KOPT-K1 (cell line): ENCODE results near the gene CKAP2.
A peak's percentile ranks its signal among the peaks of the same experiment; 100 is the strongest.
"Not testable (repeated sequence)": the region's sequence is repeated elsewhere in the genome, so short reads cannot be mapped to it uniquely, and the experiment has no call there.

Source experiments
- H3K27ac ChIP-seq: fragments of 200-600 bp; sonication (generic); 2 replicates; pipeline ENCODE4 v1.5.1; 2016; ENCODE audit warnings: antibody characterized with exemption, mild to moderate bottlenecking, low read depth, low read length; ENCODE audit not compliant: poor library complexity, severe bottlenecking
- H3K36me3 ChIP-seq: fragments of 200-600 bp; sonication (generic); 2 replicates; pipeline ENCODE4 v1.5.1; 2017; ENCODE audit warnings: antibody characterized with exemption, mild to moderate bottlenecking, low read length, moderate library complexity; ENCODE audit not compliant: insufficient read depth
- H3K9me3 ChIP-seq: fragments of 200-600 bp; sonication (generic); 2 replicates; pipeline ENCODE4 v1.5.1; 2017; ENCODE audit warnings: antibody characterized with exemption, low read length, mild to moderate bottlenecking; ENCODE audit not compliant: insufficient read depth, poor library complexity, severe bottlenecking

Gene CKAP2

GRCh38 chr13:52447354-52447753, 7.9 kb upstream of the CKAP2 start:
- Histone ChIP-seq H3K36me3 (peaks cover 27% of the 10 kb centered on the region), H3K9me3 (no peaks in the 10 kb centered on the region), H3K27ac (no peak overlapping the region)

DNA sequence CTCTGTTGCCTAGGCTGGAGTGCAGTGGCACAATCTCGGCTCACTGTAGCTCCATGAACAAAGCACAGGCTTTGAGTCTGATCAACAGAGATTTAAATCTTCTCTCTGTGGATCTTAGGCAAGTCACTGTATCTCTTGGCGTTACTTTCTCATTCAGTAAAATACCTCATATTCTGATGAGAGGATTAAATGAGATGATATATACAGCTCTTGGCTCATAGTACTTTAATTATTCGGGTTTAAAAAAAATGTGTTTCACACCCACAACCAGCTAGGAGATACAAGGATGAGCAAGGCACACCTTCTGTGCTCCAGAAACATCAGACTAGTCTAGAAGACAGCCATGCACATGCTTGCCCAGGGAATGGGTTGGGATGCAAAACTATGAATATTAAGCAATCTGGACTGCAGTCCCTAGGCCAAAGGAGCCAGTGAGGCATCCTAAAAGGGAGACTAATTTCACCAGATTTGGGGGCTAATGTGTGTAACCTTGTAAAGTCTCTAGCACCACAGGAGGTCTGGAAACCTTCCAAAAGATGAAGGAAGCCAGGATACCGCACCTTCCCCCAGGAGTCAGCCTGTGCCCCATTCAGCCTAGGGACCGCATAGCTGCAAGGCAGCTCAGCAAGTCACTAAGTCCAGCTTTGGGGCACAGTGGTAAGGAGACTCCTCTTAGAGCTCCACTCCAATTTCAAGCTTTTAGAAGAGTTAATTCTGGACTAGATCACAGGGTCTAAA, 7.3 kb upstream of the CKAP2 start:
- no peak overlapping the region for H3K27ac ChIP-seq
- no peaks in the 10 kb centered on the region for H3K9me3 ChIP-seq
- peaks cover 21% of the 10 kb centered on the region for H3K36me3 ChIP-seq

DNA sequence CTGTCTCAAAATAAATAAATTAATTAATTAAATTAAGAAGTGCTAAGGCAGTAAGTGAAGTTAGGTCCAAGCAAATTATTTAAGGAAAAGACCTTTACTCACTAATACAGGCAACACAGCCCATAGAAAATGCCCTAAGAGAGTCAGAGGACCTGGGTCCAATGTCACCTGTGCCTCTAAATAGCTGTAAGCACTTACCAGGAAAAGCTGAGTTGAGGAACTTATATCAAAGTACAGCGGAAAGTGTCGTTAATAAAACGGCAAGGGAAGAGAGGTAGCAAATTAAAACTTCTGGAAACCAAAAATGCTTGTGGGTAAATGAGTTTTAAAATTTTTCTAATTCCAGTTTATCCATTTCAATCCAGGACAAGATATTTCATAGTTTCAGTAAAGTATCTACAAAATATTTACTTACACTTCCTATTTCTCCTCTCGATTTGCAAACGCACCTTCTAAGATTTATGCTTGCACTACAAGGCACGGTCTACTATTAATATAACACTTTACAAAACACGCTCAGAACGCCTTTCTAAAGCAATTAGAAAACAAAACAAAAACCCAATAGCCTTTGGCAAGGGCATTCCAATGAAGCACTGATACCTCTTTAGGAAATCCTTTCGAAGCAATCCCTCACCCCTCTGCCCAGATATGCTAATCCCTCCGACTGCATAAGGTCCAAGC, 5.8 kb upstream of the CKAP2 start:
- Histone ChIP-seq H3K27ac (peak overlapping the region; percentile 85), H3K36me3 (peaks cover 21% of the 10 kb centered on the region), H3K9me3 (no peaks in the 10 kb centered on the region)

DNA sequence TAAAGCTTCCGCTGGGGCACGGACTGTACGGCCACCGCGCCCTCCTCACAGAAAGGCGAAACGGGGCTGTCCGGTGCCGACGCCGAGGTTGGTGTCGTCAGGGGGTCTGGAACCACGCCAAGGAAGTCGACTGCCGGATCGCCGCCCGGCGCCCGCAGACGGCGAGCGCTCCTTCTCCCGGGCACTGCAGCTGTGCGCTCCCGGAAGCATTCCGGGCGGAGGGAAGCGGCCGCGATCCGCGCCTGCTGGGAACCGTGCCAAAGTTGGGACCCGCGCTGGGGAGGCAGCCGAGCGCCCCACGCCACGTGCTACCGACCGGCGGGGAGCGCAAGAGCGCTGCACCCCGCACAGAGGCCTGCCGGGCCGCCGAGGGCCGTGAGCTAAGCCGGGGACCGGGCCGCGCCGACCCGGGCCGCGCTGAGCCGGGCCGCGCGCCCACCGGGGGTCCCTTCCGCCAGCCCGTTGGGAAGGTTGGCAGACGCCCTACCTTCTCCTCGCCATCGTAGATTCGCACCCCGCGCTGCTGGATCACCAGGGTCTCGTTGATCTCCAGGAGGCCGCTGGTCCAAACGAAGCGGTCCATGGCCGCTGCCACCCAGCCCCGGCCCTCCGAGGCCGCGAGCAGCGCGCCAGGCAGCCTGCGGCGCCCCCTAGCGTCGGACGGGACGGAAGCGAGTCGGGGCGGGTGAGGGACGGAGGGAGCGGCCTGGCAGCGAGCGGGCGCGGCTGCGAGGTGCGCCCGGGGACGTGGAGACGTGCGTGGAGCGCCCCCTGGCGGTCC, 5.1 kb upstream of the CKAP2 start, which contains the start of gene VPS36:
Gene VPS36, minus strand, starts transcription at position 623 of the 781 bp plus-strand sequence. Its CDS starts 40 bp downstream, at position 583.
- Histone ChIP-seq H3K9me3 (no peaks in the 10 kb centered on the region), H3K27ac (peak within 1 kb of the TSS; percentile 85), H3K36me3 (peaks cover 14% of the 10 kb centered on the region)

DNA sequence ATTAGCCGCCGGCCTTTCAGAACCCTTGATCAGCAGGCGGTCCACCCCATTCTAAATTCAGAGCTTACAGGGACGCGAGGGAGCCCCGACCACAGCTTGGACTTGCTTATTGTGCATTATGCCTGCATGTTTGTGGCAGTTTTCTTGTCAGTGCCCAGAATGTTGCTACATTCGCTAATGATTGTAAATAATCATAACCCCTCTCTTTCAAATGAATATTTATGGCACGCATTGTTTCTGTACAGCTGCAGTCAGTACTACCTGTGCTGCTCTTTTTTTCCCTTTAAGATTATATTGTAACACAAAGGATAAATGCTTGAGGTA, 4.5 kb upstream of the CKAP2 start:
- Histone ChIP-seq H3K9me3 (no peaks in the 10 kb centered on the region), H3K27ac (peak overlapping the region; percentile 85), H3K36me3 (peaks cover 13% of the 10 kb centered on the region)

DNA sequence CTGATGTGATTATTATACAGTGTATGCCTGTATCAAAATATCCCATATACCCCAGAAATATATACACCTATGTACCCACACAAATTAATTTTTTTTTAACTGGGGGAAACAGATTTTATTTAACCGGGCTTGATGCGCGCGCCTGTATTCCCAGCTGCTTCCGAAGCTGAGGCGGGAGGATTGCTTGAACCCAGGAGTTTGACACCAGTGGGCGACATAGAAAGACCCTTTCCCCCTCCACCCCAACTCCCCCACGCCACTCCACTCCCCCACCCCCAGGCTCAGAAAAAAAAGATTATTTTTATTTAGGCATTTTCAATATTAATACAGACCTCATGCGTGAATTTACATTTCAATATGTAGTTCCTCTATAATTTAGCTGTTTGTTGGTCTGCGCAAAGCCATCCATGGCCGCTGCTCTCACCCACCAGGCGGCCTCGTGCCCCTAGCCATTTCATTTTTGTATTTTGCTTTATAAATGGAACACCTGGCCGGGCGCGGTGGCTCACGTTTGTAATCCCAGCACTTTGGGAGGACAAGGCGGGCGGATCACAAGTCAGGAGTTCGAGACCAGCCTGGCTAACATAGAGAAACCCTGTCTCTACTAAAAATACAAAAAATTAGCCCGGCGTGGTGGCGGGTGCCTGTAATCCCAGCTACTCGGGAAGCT, 4.0 kb upstream of the CKAP2 start:
- Histone ChIP-seq H3K27ac (no peak overlapping the region), H3K9me3 (no peaks in the 10 kb centered on the region), H3K36me3 (peaks cover 8% of the 10 kb centered on the region)

DNA sequence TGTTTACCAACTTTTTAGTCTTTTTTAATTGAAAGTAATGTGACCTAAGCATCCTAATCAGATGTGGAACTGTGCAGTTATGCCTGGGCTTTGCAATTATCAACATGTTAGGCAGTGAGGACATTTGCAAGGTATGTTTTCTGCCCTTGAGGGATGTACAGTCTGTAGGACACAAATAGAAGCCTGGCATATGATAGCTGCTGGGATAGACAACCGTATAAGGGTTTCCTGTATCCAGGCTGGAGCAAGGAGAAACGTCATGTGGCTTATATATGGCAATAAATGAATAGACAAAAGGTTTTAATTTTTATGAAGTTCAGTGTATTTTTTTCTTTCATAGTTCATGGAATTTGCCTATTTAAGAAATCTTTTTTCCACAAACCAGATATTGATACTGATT, 2.8 kb upstream of the CKAP2 start:
- Histone ChIP-seq H3K9me3 (no peaks in the 10 kb centered on the region), H3K27ac (no peak overlapping the region), H3K36me3 (peaks cover 17% of the 10 kb centered on the region)

DNA sequence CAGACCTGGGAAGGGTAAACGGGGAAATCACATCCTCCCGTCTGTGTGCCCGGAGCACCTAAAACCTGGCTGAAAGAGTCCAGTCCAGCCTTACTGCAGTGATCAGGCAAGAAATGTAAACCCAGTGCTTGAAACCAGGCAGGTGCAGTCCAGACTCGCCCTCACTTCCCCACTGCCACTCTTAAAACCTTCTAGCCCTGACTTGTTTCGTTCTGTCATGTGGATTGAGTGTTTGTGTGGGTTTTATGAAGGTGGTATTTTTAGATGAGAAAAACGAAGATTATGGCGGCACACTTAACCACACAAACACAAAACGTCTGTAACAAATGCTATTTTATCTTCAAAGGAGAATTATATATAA, 839 bp upstream of the CKAP2 start:
- Histone ChIP-seq H3K27ac (peak overlapping the region; percentile 85), H3K36me3 (peaks cover 30% of the 10 kb centered on the region), H3K9me3 (no peaks in the 10 kb centered on the region)

- Histone ChIP-seq H3K9me3 (no peaks in the 10 kb centered on the region), H3K27ac (peak overlapping the region; percentile 85), H3K36me3 (peaks cover 42% of the 10 kb centered on the region)
These were observed 381 bp downstream of the CKAP2 start for GRCh38 chr13:52455677-52456041.

- Histone ChIP-seq H3K27ac (no peak overlapping the region), H3K36me3 (peaks cover 82% of the 10 kb centered on the region), H3K9me3 (no peaks in the 10 kb centered on the region)
These were observed 4.4 kb downstream of the CKAP2 start for GRCh38 chr13:52459668-52460067.

GRCh38 chr13:52461265-52461664, 6.0 kb downstream of the CKAP2 start:
- no peaks in the 10 kb centered on the region for H3K9me3 ChIP-seq
- no peak overlapping the region for H3K27ac ChIP-seq
- peaks cover 98% of the 10 kb centered on the region for H3K36me3 ChIP-seq

DNA sequence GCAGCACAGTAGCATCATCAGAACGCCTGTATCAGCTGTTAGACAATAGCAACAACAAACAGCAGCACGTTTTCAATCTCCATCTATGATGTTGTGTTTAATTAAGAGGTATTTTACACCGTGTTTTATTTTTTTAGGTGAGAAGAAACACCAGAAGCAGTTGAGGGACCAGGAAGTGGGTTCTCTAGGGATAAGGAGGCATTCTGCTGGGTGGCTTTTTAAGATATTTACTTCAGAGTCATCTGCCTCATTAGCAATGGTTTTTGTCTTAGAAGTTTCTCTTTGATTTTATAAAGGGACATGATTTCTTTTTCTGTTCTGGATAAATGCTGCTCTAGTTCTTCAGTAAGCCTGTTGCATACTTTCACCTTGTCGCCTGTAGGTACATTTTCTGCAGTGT, 8.2 kb downstream of the CKAP2 start:
- no peak overlapping the region for H3K27ac ChIP-seq
- peaks cover 99% of the 10 kb centered on the region for H3K36me3 ChIP-seq
- H3K9me3 ChIP-seq: no peaks in the 10 kb centered on the region

DNA sequence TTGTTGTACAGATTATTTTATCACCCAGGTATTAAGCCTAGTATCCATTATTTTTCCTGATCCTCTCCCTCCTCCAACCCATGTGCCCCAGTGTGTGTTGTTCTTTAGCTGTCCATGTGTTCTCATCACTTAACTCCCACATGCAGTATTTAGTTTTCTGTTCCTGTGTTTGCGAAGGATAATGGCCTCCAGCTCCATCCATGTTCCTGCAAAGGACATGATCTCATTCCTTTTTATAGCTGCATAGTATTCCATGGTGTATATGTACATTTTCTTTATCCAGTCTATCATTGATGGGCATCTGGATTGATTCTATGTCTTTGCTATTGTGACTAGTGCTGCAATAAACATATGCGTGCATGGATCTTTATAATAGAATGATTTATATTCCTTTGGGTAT, 13.2 kb downstream of the CKAP2 start:
- H3K27ac ChIP-seq, H3K9me3 ChIP-seq: not testable (repeated sequence)
- H3K36me3 ChIP-seq: peaks cover 98% of the 10 kb centered on the region

DNA sequence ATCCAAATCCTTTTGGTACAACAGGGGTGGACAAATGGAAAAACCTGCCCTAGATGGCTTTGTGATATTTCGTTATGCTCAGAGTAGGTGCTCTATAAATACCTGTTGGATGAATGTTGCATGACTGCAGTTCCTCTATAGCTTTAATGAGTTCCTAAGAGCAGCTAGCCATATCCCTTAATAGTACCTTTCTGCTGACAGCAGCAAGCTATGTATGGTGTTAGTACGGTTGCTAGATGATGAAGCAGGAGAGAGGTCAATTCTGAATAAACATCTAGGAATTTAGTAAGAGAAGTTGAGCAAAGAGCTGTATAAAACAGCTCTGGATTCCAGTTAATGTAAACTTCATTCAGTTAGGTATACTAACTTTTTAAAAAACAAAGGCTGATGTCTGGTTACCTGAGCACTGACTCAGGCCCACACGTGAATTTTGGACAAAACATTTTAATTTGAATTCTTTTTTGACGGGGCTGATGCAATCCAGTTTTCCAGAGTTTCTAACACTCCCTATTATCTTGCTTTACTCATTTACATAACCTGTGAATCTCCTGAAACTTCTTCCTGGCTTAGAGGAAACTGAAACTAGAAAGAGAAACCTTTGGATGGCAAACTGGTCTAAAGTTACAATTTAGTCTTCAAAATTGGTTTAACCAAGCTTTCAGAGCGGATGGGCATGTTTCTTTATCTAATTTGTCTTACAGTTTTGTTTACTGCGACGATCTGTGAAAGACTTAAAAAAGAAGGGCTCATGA, 25.6 kb downstream of the CKAP2 start:
- not testable (repeated sequence) for H3K9me3 ChIP-seq, H3K27ac ChIP-seq
- peaks cover 21% of the 10 kb centered on the region for H3K36me3 ChIP-seq
